ENCODE measurements around the gene SLC4A1AP. TPM values are rescaled to one million over a fixed set of nuclear protein-coding genes. Genes with fewer than 3 reads are reported as not detected.

The SLC4A1AP gene
- total and polyA plus RNA-seq, 2 of the 13 experiments (the other 11 are each of a cell fraction or from before 2014, with no cell fraction given): 15.3 to 44.6 TPM

DNA sequence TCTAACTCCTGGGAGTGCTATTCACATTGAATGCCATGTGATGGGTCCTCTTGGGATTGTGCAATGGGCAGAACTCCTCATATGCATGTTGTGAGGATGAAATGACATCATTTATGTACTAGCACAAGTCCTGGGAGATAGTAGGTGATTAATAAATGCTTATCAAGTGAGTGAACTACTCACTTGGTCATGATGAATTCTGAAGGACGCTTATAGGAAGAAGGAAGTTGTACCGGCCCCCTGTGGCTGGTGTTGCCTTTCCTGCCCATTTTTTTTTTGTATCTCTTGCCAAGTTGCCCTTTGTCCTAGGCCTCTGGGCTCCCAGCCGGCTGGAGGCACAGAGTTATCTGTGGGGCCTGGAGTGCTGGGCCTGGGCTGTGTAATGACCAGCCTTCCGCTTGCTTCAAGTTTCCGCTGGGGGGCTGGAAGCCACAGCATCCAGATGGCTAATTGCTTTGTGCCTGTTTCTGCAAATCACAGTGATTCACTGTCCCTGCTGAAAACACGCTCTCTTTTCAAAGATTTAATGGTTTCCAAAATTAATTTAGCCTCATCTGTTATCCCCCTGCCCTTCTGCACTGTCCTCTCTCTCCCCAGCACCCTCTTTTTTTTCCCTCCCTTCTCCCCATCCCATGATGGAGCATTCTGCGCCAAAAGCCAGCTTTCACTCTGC lies 74.1 kb downstream of the SLC4A1AP start (continued):
- TF ChIP-seq CEBPZ (IDR thresholded peaks at IDR 0.05; ENCODE audit: low read length) (no peak), RFXAP (CRISPR knock-in tag; IDR thresholded peaks at IDR 0.05; ENCODE audit: borderline replicate concordance) (peak; percentile 71; the same call in 1 of the 2 replicates), ZNF589 (CRISPR knock-in tag; conservative IDR thresholded peaks at IDR 0.05) (no peak), ZNF343 (CRISPR knock-in tag; IDR thresholded peaks at IDR 0.05) (no peak), ZNF225 (CRISPR knock-in tag; IDR thresholded peaks at IDR 0.05) (no peak), MAFG (CRISPR knock-in tag; IDR thresholded peaks at IDR 0.05) (no peak), ZFP36L1 (CRISPR knock-in tag; IDR thresholded peaks at IDR 0.05) (no peak), ZNF331 (CRISPR knock-in tag; IDR thresholded peaks at IDR 0.05) (peak; percentile 14; the same call in 1 of the 2 replicates), FOXK1 (CRISPR knock-in tag; IDR thresholded peaks at IDR 0.05; ENCODE audit: borderline replicate concordance, low read depth) (peak; percentile 60; the same call in 1 of the 2 replicates), HNF4A (CRISPR knock-in tag; IDR thresholded peaks at IDR 0.05) (peak; percentile 93), ETV5 (CRISPR knock-in tag; IDR thresholded peaks at IDR 0.05; ENCODE audit: borderline replicate concordance) (peak; percentile 77; the same call in 1 of the 2 replicates), ZMYM2 (CRISPR knock-in tag; IDR thresholded peaks at IDR 0.05) (no peak; the same call in 1 of the 2 replicates), LBX2 (CRISPR knock-in tag; IDR thresholded peaks at IDR 0.05; ENCODE audit: borderline replicate concordance) (no peak), HMG20A (CRISPR knock-in tag; IDR thresholded peaks at IDR 0.05; ENCODE audit: borderline replicate concordance) (peak; percentile 73), ZNF615 (CRISPR knock-in tag; IDR thresholded peaks at IDR 0.05; ENCODE audit: borderline replicate concordance) (no peak), ZNF512B (CRISPR knock-in tag; IDR thresholded peaks at IDR 0.05; ENCODE audit: borderline replicate concordance) (peak; percentile 69; the same call in 1 of the 2 replicates), BORCS8-MEF2B (CRISPR knock-in tag; IDR thresholded peaks at IDR 0.05) (no peak), ERF (CRISPR knock-in tag; IDR thresholded peaks at IDR 0.05) (peak; percentile 4; the same call in 1 of the 2 replicates), ZNF501 (CRISPR knock-in tag; IDR thresholded peaks at IDR 0.05) (no peak), DNMT3B (CRISPR knock-in tag; conservative IDR thresholded peaks at IDR 0.05) (no peak), TEF (CRISPR knock-in tag; IDR thresholded peaks at IDR 0.05) (no peak), NFRKB (IDR thresholded peaks at IDR 0.05) (no peak), ZIK1 (CRISPR knock-in tag; IDR thresholded peaks at IDR 0.05; ENCODE audit: borderline replicate concordance, low read depth) (no peak)
- TF ChIP-seq, protein P1, sequence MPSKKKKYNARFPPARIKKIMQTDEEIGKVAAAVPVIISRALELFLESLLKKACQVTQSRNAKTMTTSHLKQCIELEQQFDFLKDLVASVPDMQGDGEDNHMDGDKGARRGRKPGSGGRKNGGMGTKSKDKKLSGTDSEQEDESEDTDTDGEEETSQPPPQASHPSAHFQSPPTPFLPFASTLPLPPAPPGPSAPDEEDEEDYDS (CRISPR knock-in tag; IDR thresholded peaks at IDR 0.05): no peak; the same call in 1 of the 2 replicates

Data from HepG2 (cell line).